ENCODE results near the gene SMIM14.

The SMIM14 gene

DNA sequence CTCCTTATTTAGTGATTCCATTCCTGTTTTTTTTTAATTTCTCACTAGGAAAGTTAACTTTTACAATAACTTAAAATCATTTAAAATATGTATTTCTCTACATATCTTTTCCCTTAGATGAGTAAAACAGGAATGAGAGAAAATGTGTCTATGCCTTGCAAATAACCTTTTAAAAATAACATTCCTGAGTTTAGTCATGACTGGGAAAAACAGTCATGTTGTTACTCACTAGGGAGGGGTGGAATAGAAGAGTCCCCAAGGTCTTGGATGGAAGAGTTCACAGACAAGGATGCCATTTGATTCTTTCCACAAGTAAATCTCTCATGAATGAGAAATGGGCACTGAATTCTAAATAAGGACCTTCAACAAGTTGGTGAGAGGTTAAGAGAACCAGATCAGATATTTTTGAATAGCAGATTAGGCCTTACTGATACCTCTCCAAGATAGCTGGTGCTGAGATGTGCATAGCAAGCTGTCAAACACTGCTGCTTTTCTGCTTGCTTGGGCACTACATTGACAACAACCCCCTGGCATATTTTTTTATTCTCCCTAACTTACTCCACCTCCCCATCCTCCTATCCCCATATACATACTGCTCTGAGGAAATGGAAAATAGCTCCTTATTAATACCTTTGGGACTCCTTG lies 136.5 kb downstream of the SMIM14 start:
- no peak for DNase-seq (ENCODE audit: low read depth in 2 of 2)

DNA sequence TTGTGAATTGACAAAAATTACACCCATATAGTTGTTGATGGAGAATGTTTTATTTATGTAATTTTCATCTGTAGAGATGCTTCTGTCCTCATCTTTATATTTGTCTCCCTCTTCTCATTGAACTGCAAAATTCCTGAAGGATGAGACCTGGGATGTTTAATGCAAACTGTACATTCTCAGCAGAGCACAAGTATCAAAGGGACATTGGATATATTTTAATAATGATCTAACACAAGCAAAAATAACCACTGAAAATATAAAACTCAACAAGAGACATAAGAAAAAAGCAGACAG lies 140.0 kb downstream of the SMIM14 start:
- DNase-seq (ENCODE audit: low read depth in 2 of 2) = no peak

DNA sequence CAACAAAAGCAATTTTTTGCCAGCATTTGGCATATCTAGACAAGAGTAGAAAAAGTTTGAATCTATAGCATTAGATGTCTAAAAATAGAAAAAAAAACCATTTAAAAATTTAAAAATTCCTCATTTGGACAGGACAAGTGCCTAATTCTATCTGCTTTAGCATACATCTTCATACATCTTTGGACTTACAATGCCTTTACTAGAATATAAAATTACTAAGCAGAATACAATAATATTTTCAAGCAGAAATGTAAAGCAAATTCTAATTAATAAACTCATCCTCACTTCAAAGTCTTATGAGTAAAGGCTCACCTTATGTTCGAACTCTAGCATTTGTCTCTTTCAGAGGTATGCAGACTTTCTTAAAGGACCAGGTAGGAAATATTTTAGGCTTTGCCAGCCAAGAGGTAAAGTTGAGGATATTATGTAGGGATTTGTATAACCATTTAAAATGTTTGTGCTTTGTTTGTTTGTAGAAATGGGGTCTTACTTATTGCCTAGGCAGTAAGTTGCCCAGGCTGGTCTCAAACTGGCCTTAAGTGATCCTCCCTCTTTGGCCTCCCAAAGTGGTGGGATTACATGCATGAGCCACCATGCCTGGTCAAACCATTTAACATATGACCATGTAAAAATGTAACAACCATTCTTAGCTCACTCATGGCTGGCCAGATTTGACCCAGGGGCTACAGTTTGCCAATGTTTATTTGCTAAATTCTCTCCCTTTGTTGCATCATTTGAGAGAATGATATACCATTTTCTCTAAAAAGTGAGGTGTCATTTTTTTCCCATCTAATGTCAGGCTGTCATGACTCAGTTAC lies 140.5 kb downstream of the SMIM14 start:
- no peak for DNase-seq (ENCODE audit: low read depth in 2 of 2)
